Measurements from ENCODE around the gene CEP83. TPM values are rescaled to one million over a fixed set of nuclear protein-coding genes. Genes with fewer than 3 reads are reported as not detected.

The CEP83 gene
- total RNA-seq, 2 donors from 2014 or later: 22.0 to 26.2 TPM

DNA sequence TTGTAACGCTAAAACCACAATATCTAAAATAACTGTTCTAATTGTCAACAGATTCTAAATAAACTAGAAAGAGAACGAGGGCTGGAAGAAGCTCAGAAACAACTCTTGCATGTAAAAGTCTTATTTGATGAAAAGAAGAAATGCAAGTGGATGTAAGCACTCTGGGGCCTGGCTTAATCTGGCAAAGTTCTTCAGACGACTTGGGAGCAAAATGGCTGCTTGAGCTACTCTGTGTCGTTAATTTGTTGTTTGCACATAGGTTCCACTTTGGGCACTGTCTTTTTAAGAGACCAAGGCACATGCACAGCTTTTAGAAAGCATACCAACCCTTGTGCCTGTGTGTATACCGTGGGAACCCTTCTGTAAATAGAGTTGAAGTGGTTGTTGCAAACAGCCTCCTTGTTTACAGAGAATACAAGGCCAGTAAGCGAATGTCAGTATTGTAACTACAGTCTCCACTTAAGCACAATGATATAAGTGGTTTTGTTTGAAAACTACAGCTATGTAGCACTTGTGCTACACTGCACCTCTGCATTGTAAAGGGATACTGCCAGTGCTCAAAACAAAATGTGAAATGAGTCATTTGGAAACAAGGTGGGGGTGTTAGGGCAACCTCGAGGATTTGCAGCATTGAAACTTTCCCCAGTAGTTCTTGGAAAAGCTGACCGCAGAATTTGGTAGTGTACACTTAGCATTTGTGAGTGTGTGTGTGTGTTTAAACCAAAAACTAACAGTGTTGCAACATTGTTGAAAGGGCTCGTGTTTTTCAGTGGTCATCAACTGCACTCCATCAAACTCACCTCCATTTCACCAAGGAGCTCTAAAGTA lies 154.3 kb downstream of the CEP83 start:
- peak; percentile 93 to 96 for ATAC-seq
- peak overlapping the region; percentile 1 to 60 for H3K27ac Mint-ChIP-seq
- H3K9me3 Mint-ChIP-seq: no peaks in the 10 kb centered on the region
- DNase-seq (ENCODE audit: low spot score in 2 of 2): peak in 1 of 2 donors; percentile 53
- peaks cover 36 to 57% of the 10 kb centered on the region in 2 donors for H3K36me3 Mint-ChIP-seq

GRCh38 chr12:94304566-94305061 lies 155.1 kb downstream of the CEP83 start:
- Mint-ChIP-seq H3K36me3 (peaks cover 43 to 58% of the 10 kb centered on the region in 2 donors), H3K27ac (no peak overlapping the region), H3K9me3 (no peaks in the 10 kb centered on the region)
- DNase-seq (ENCODE audit: low spot score in 2 of 2) (no peak), ATAC-seq (no peak)

DNA sequence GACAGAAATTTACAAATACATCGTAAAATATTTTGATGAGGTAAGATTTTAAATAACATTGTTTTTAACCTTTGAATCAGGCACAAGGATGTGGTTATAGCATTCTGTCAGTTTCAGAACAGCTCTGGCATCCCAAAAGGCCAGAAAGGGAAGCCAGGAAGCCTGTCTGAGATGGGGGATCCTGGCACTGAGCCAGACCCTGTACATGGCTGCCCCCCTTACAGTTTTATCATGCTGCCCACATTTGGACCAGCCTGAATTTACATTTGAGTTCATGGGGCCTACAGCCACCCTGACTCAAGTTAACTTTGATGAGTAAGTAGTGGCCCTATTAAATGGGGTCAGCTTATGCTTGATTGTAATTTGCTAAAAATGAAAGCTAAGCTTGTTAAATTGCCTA lies 155.7 kb downstream of the CEP83 start:
- no peak overlapping the region for H3K27ac Mint-ChIP-seq

GRCh38 chr12:94299846-94300245 lies 159.8 kb downstream of the CEP83 start:
- peaks cover 45 to 52% of the 10 kb centered on the region in 2 donors for H3K36me3 Mint-ChIP-seq
- DNase-seq (ENCODE audit: low spot score in 2 of 2) (no peak), ATAC-seq (no peak)
- H3K9me3 Mint-ChIP-seq: peaks cover 0 to 10% of the 10 kb centered on the region in 2 donors
- peak overlapping the region in 1 of 2 donors; percentile 18 for H3K27ac Mint-ChIP-seq

More for the DNA sequence above, 155.7 kb downstream of the CEP83 start:
- Mint-ChIP-seq H3K9me3 (no peaks in the 10 kb centered on the region), H3K36me3 (peaks cover 42 to 54% of the 10 kb centered on the region in 2 donors)
- DNase-seq (ENCODE audit: low spot score in 2 of 2) (no peak), ATAC-seq (no peak)

GRCh38 chr12:94297876-94298505 lies 161.7 kb downstream of the CEP83 start:
- DNase-seq (ENCODE audit: low spot score in 2 of 2) (no peak), ATAC-seq (no peak)
- Mint-ChIP-seq H3K36me3 (peaks cover 39 to 46% of the 10 kb centered on the region in 2 donors), H3K9me3 (peaks cover 0 to 10% of the 10 kb centered on the region in 2 donors), H3K27ac (no peak overlapping the region)

GRCh38 chr12:94297096-94297699 lies 162.5 kb downstream of the CEP83 start:
- H3K36me3 Mint-ChIP-seq: peaks cover 36 to 41% of the 10 kb centered on the region in 2 donors
- peaks cover 0 to 10% of the 10 kb centered on the region in 2 donors for H3K9me3 Mint-ChIP-seq
- DNase-seq (ENCODE audit: low spot score in 2 of 2) (no peak), ATAC-seq (no peak)
- peak overlapping the region in 1 of 2 donors; percentile 1 for H3K27ac Mint-ChIP-seq

- no peak for DNase-seq (ENCODE audit: low spot score in 2 of 2)
- Mint-ChIP-seq H3K36me3 (no peaks in the 10 kb centered on the region), H3K9me3 (no peaks in the 10 kb centered on the region), H3K27ac (no peak overlapping the region)
- ATAC-seq: no peak
These were observed 169.3 kb downstream of the CEP83 start for GRCh38 chr12:94290353-94290752.

DNA sequence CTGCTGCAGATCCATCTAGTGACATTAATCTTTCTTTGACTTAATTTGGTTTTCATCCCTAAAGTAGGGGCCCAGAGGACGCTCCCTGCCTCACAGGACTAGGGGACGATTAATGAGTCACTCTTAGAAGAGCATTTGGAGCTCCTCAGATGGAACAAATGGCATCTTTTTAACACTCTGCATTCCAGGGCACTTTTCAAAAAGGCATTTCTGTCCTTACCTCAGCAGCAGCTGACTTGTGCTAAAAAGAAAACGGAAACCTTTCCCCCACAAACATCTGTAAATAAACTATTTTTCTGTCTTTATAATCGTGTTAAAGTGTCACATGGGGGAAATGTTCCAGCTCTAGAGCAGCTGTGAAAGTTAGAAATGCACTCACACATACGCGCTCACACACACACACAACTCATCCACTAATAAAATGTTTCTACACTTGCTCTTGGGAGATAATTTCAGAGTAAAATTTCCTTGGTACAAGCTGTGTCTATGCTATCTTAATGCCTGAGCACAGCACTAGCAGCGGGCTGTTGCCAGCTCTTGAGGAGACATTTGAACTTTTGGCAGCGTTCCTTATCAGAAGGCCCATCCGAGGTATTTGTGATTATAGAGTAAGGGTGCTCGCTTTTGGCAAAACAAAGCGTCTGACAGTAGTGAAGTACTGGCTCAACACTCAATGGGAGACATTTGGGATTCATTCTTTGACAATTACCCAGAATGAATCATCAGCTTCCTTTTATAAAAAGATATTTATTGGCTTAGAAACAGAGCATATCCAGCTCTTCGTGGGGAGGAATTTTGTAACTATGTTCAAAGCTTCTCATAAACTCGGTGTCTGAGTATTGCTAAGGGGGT lies 170.0 kb downstream of the CEP83 start:
- Mint-ChIP-seq H3K9me3 (no peaks in the 10 kb centered on the region), H3K36me3 (no peaks in the 10 kb centered on the region), H3K27ac (no peak overlapping the region)
- ATAC-seq (no peak), DNase-seq (ENCODE audit: low spot score in 2 of 2) (no peak)

- Mint-ChIP-seq H3K27ac (no peak overlapping the region), H3K9me3 (no peaks in the 10 kb centered on the region), H3K36me3 (peaks cover 7 to 9% of the 10 kb centered on the region in 2 donors)
- DNase-seq (ENCODE audit: low spot score in 2 of 2) (no peak), ATAC-seq (no peak)
These were observed 172.4 kb downstream of the CEP83 start for GRCh38 chr12:94287245-94287628.

DNA sequence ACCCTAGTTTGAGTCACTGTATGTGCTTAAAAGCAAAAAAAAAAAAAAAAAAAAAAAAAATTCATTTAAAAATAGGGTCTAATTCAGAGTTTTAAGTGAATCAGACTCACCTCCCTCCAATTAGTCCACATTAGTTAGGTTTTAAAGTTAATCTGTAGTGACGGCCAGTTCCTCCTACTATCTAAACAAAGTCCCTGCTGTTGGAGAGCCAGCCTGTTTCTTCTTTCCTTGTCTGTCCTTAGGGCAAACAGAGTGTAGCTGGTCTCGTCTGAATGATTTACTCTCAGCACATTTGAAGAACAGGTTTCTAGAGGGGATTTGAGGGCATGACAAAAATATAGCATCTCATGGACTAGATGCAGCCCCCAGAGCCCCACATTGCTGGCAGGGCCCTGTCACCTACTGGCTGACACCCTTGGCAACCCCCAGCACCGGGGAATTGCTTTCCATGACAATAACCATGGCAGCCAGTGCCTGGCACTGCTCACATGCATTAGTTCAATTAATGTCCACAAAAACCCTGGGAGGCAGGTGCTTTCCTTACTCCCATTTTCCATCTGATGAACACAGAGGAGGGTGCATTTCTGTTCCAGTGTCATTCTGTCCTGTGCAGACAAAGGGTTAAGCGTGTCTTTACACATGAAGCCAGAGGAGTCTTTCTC lies 173.0 kb downstream of the CEP83 start:
- Mint-ChIP-seq H3K36me3 (peaks cover 7 to 12% of the 10 kb centered on the region in 2 donors), H3K27ac (no peak overlapping the region), H3K9me3 (no peaks in the 10 kb centered on the region)
- DNase-seq (ENCODE audit: low spot score in 2 of 2) (no peak), ATAC-seq (no peak)

GRCh38 chr12:94285943-94286582 lies 173.6 kb downstream of the CEP83 start:
- Mint-ChIP-seq H3K9me3 (no peaks in the 10 kb centered on the region), H3K36me3 (peaks cover 7 to 12% of the 10 kb centered on the region in 2 donors), H3K27ac (no peak overlapping the region)
- DNase-seq (ENCODE audit: low spot score in 2 of 2): no peak
- no peak for ATAC-seq

DNA sequence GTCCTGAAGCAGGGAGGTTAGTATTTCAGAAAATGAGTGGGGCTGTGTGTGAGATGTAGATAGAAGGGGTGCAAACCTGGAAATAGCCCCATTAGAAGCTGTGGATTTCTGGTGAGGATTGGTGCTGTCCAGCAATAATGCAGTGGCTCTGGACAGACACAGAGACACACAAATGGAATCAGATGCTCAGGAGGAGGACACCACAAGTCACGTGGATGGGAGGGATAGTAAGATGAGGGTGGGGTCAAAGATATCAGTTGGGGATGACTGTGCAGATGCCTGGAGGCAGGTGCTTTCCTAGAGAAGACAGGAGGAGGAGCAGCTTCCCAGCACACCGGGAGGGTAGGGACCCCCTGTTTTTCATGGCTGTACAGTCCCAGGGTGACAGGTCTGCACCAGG lies 174.8 kb downstream of the CEP83 start:
- ATAC-seq: no peak
- H3K9me3 Mint-ChIP-seq: no peaks in the 10 kb centered on the region
- H3K27ac Mint-ChIP-seq: no peak overlapping the region
- peaks cover 7 to 12% of the 10 kb centered on the region in 2 donors for H3K36me3 Mint-ChIP-seq
- DNase-seq (ENCODE audit: low spot score in 2 of 2): no peak

- Mint-ChIP-seq H3K9me3 (no peaks in the 10 kb centered on the region), H3K27ac (no peak overlapping the region), H3K36me3 (peaks cover 7 to 12% of the 10 kb centered on the region in 2 donors)
- DNase-seq (ENCODE audit: low spot score in 2 of 2) (no peak), ATAC-seq (no peak)
These were observed 175.6 kb downstream of the CEP83 start for GRCh38 chr12:94284046-94284445.

- no peaks in the 10 kb centered on the region for H3K9me3 Mint-ChIP-seq
- ATAC-seq (peak; percentile 63 to 70), DNase-seq (ENCODE audit: low spot score in 2 of 2) (no peak)
- H3K36me3 Mint-ChIP-seq: peaks cover 7 to 12% of the 10 kb centered on the region in 2 donors
- H3K27ac Mint-ChIP-seq: peak overlapping the region; percentile 66 to 90
These were observed 177.0 kb downstream of the CEP83 start for GRCh38 chr12:94282675-94283074.

DNA sequence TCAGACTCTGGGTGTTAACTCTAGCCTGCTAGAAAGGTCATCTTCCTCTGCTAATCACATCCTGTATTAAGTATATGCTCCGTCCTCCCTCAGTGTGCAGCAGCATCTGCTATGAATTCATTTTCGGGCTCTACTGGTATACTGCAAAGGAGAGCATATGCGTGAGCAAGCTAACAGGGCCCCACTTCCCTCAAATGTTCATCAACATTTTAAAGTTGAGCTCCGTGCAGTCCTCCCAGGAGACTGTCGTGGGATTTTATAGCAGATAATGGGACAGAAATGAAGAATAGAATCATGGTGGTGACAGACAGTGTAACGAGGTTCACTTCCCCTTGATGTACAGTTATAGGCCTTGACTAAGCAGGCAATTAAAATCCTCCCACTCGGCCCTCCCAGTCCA lies 179.6 kb downstream of the CEP83 start:
- H3K27ac Mint-ChIP-seq: no peak overlapping the region
- peaks cover 7 to 12% of the 10 kb centered on the region in 2 donors for H3K36me3 Mint-ChIP-seq
- H3K9me3 Mint-ChIP-seq: no peaks in the 10 kb centered on the region
- ATAC-seq (no peak), DNase-seq (ENCODE audit: low spot score in 2 of 2) (no peak)

All from activated naive CD4-positive, alpha-beta T cell treated with anti-CD3 and anti-CD28 coated beads, Interleukin-2, amount 50 U/mL, for 72 hours (primary cell).